ENCODE results near the gene RPE65.

RPE65 gene

DNA sequence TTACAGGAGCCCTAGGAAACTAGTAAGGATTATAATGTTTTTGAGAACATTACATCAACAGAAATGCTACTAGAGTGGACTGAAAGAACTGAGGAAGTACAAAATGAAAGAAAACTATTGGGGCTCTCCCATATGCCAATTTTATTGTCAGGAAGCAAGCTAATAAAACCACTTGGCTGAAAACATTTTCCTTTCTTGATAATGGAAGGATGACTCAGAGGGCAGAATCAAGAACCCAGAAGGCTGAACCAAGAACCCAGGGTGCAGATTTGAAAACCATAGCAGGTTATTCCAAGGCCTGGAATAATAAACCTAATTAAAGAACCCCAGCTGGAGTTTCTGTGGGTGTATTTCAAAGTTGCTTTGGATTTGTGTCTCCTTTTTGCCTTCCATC lies 70.7 kb downstream of the RPE65 start:
- peaks cover 3% of the 10 kb centered on the region for H3K27me3 ChIP-seq (ENCODE audit: insufficient read depth, low read length, poor library complexity)
- no peaks in the 10 kb centered on the region for H3K79me2 ChIP-seq (ENCODE audit: insufficient read depth, low read length)
- H3K9ac ChIP-seq (ENCODE audit: low read depth, low read length), result no peak overlapping the region
- no peak overlapping the region for H3K4me2 ChIP-seq (ENCODE audit: insufficient read depth, low read length)
- no peak for TF ChIP-seq EZH2 (IDR thresholded peaks at IDR 0.05; ENCODE audit: borderline replicate concordance, low read depth, low read length, severe bottlenecking)
- TF ChIP-seq, protein P1, sequence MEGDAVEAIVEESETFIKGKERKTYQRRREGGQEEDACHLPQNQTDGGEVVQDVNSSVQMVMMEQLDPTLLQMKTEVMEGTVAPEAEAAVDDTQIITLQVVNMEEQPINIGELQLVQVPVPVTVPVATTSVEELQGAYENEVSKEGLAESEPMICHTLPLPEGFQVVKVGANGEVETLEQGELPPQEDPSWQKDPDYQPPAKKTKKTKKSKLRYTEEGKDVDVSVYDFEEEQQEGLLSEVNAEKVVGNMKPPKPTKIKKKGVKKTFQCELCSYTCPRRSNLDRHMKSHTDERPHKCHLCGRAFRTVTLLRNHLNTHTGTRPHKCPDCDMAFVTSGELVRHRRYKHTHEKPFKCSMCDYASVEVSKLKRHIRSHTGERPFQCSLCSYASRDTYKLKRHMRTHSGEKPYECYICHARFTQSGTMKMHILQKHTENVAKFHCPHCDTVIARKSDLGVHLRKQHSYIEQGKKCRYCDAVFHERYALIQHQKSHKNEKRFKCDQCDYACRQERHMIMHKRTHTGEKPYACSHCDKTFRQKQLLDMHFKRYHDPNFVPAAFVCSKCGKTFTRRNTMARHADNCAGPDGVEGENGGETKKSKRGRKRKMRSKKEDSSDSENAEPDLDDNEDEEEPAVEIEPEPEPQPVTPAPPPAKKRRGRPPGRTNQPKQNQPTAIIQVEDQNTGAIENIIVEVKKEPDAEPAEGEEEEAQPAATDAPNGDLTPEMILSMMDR (IDR thresholded peaks at IDR 0.05; ENCODE audit: borderline replicate concordance, extremely low read depth, low read length, poor library complexity, severe bottlenecking), result no peak
- no peak for DNase-seq
- no peaks in the 10 kb centered on the region for H3K4me1 ChIP-seq (ENCODE audit: insufficient read depth, low read length)
- no peaks in the 10 kb centered on the region for H3K9me3 ChIP-seq (ENCODE audit: insufficient read depth, low read length, severe bottlenecking)
- no peak overlapping the region for H3K27ac ChIP-seq (ENCODE audit: low read length)
- H3K4me3 ChIP-seq (ENCODE audit: low read depth in 1 of 2, low read length in 2 of 2), result no peak overlapping the region
- no peaks in the 10 kb centered on the region for H4K20me1 ChIP-seq (ENCODE audit: insufficient read depth, low read length)
- H3K36me3 ChIP-seq (ENCODE audit: insufficient read depth, low read length), result no peaks in the 10 kb centered on the region
- H2AFZ ChIP-seq (ENCODE audit: low read depth, low read length), result no peak overlapping the region
- no peak for ATAC-seq (ENCODE audit: insufficient read depth, low read depth)

All from DND-41 (cell line).